GM12878 (cell line): Measurements from ENCODE around the gene SCGN.

ENCODE experiments used
- ATF2 ChIP-seq: IDR thresholded peaks from 2 replicates; pipeline ENCODE4 v1.6.1; 2012; ENCODE audit warnings: low read length, inconsistent platforms
- EP300 ChIP-seq, 2 experiments: fragments of 150-350 bp in 1 of 2; IDR thresholded peaks; 2 replicates each; pipeline ENCODE4 v1.6.1; 2011 to 2012; ENCODE audit warnings: low read depth in 2 of 2, low read length in 2 of 2, borderline replicate concordance in 1 of 2, improper control_type of control experiment in 1 of 2, inconsistent platforms in 1 of 2; ENCODE audit not compliant: control insufficient read depth in 1 of 2
- ESRRA ChIP-seq: IDR thresholded peaks from 2 replicates; pipeline ENCODE4 v1.6.1; 2012; ENCODE audit warnings: mild to moderate bottlenecking, low read length, improper control_type of control experiment
- HDAC2 ChIP-seq: fragments of 200-600 bp; sonication (generic); IDR thresholded peaks from 2 replicates; pipeline ENCODE4 v1.6.1; 2017
- HDAC6 ChIP-seq: fragments of 200-600 bp; sonication (generic); IDR thresholded peaks from one replicate; pipeline ENCODE4 v1.8.0; 2017; ENCODE audit warnings: antibody characterized with exemption; ENCODE audit not compliant: unreplicated experiment
- MTA3 ChIP-seq: IDR thresholded peaks from 2 replicates; pipeline ENCODE4 v1.6.1; 2012; ENCODE audit warnings: low read length, inconsistent platforms, borderline replicate concordance
- MYC ChIP-seq: IDR thresholded peaks from 2 replicates; pipeline ENCODE4 v1.6.1; 2011; ENCODE audit warnings: mild to moderate bottlenecking, low read length, moderate library complexity, inconsistent platforms; ENCODE audit not compliant: insufficient read depth, insufficient replicate concordance, insufficient read length, severe bottlenecking
- POLR2A ChIP-seq: IDR thresholded peaks from 2 replicates; pipeline ENCODE4 v1.6.1; 2011; ENCODE audit warnings: low read depth, mild to moderate bottlenecking, low read length
- RBBP5 ChIP-seq: fragments of 200-600 bp; sonication (generic); conservative IDR thresholded peaks from 2 replicates; pipeline ENCODE4 v1.6.1; 2016
- SREBF2 ChIP-seq: IDR thresholded peaks from 2 replicates; pipeline ENCODE4 v1.6.1; 2012; ENCODE audit warnings: mild to moderate bottlenecking, low read length
- TARDBP ChIP-seq: IDR thresholded peaks from 2 replicates; pipeline ENCODE4 v1.6.1; 2016; ENCODE audit warnings: borderline replicate concordance
- USF1 ChIP-seq: IDR thresholded peaks from 2 replicates; pipeline ENCODE4 v1.6.1; 2011; ENCODE audit warnings: borderline replicate concordance, low read depth, mild to moderate bottlenecking, moderate library complexity, mixed read lengths, low read length; ENCODE audit not compliant: insufficient read depth; ENCODE audit errors: extremely low read length
- TF ChIP-seq, protein P1 (sequence below): IDR thresholded peaks from 2 replicates; pipeline ENCODE4 v1.6.1; 2012; ENCODE audit warnings: low read depth, low read length, improper control_type of control experiment
- TF ChIP-seq, protein P2 (sequence below), 3 experiments: IDR thresholded peaks in 2 of 3; conservative IDR thresholded peaks in 1 of 3; 2 replicates each; pipeline ENCODE4 v1.5.1; 2011; ENCODE audit warnings: low read depth in 3 of 3, low read length in 3 of 3, mild to moderate bottlenecking in 3 of 3, control low read depth in 2 of 3, moderate library complexity in 2 of 3, inconsistent platforms in 1 of 3, mixed read lengths in 1 of 3; ENCODE audit not compliant: control insufficient read depth in 2 of 3, insufficient read depth in 1 of 3; ENCODE audit errors: extremely low read depth in 1 of 3

DNA sequence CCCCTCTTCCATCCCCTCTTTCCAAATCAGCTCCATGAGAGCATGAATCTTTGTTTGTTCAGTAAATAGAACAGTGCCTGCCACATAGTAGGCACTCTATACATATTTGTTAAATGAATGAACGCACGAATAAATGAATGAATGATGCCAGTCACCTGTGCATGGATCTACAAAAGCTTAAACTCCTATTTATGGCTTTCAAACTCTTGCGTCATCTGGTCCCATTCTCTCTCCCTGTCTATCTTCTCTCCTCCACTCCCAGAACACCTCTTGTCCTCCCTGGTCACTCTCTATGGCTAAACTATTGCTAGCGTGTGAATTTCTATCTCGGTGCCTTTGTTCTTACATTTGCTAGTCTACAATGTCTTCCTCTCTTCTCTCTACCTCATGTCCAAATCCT is 24.8 kb downstream of the SCGN start:
- TF ChIP-seq HDAC2 (no peak), EP300 (IDR thresholded peaks at IDR 0.05; ENCODE audit: borderline replicate concordance in 1 of 2, control insufficient read depth in 1 of 2, low read depth in 2 of 2, low read length in 2 of 2) (no peak), POLR2A (no peak), ATF2 (no peak), TARDBP (no peak), SREBF2 (no peak), RBBP5 (no peak), ESRRA (no peak), MTA3 (no peak), MYC (no peak), HDAC6 (no peak), USF1 (no peak)
- TF ChIP-seq, protein P1, sequence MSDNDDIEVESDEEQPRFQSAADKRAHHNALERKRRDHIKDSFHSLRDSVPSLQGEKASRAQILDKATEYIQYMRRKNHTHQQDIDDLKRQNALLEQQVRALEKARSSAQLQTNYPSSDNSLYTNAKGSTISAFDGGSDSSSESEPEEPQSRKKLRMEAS = no peak
- TF ChIP-seq, protein P2, sequence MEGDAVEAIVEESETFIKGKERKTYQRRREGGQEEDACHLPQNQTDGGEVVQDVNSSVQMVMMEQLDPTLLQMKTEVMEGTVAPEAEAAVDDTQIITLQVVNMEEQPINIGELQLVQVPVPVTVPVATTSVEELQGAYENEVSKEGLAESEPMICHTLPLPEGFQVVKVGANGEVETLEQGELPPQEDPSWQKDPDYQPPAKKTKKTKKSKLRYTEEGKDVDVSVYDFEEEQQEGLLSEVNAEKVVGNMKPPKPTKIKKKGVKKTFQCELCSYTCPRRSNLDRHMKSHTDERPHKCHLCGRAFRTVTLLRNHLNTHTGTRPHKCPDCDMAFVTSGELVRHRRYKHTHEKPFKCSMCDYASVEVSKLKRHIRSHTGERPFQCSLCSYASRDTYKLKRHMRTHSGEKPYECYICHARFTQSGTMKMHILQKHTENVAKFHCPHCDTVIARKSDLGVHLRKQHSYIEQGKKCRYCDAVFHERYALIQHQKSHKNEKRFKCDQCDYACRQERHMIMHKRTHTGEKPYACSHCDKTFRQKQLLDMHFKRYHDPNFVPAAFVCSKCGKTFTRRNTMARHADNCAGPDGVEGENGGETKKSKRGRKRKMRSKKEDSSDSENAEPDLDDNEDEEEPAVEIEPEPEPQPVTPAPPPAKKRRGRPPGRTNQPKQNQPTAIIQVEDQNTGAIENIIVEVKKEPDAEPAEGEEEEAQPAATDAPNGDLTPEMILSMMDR (IDR thresholded peaks at IDR 0.05 in 2 of 3, conservative IDR thresholded peaks at IDR 0.05 in 1 of 3; ENCODE audit: control insufficient read depth in 2 of 3, extremely low read depth in 1 of 3, insufficient read depth in 1 of 3, low read depth in 3 of 3, low read length in 3 of 3) = no peak
